ENCODE measurements around the gene NDUFAF8.

NDUFAF8 gene

GRCh38 chr17:81277946-81278693, 39.0 kb downstream of the NDUFAF8 start:
- DNase-seq: no peak

GRCh38 chr17:81278831-81279230, 39.7 kb downstream of the NDUFAF8 start:
- DNase-seq: no peak

- no peak for DNase-seq
Observed at GRCh38 chr17:81279278-81280275, 40.5 kb downstream of the NDUFAF8 start.

DNA sequence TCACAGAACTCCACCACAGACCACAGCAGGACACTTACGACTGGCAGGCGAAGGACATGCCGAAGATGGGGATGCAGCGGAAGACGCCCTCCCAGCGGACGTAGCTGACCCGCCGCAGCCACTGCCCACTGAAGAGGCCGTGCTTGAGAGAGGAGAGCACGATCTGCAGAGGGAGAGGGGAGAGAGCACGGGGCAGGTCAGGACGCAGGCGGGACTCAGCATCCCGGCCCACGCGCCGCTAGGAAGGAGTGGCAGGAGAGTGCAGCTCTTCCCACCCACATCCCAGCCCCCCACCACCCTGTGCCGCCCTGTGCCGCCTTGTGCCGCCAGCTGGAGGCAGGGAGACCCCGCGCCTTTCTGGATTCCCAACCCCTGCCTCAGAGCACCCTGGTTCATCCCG, 41.5 kb downstream of the NDUFAF8 start:
- no peak for DNase-seq

DNA sequence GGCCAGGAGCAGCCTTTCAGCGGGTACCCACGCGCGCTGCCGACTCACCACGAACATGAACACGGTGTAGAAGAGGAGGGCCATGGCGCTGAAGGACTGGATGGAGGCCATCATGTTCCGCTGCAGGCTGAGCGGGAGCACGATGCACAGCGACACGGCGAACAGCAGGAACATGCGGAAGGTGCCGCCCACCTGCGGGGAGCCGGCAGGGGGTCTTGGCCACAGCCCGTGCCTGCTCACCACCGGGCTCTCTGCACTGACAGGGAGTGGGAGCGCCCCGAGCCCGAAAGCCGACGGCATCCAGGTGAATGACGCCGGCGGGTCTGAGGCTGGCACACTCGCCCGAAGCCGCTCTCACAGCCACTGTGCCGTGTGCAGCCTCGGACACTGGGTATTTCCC, 43.0 kb downstream of the NDUFAF8 start:
- no peak for DNase-seq

DNA sequence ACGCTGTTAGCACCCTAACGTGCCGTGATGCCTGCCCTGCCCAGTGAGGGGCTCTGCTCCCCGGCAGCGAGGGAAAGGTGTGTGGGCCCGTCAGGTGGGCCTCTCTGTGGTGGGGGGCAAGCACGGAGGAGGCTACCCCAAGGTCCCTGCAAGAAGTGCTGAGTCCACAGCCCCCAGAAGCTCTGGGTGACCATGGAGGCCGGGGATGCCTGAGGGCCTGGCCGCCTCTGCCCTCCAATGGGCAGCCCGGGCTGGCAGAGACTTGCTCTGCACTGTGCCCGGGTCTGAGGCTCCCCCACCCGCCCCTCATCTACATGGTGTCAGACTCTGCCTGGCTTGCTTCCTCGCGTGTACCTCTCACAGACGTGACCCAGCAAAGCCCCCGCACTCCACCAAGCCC, 43.8 kb downstream of the NDUFAF8 start:
- no peak for DNase-seq

- no peak for DNase-seq
Observed at GRCh38 chr17:81285179-81285878, 46.2 kb downstream of the NDUFAF8 start.

DNA sequence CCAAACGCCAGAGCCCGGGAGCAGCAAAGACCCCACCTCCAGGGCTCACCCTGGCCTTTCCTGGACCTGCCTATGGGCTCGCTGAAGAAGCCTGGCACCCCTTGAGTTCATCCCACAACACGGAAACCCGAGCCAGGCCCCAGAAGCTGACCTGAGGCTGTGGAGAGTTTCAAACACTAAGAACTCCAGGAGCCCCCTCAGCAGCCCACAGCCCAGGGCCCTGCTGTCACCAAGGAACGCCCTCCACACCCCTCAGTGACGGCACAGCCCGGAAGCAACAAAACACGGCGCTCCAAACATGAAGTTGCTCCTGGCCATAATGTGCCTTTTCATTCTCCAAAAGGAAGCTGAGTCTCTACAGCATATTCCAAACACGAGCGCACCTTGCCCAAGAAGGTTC, 46.8 kb downstream of the NDUFAF8 start:
- DNase-seq: no peak

- DNase-seq: no peak
Observed at GRCh38 chr17:81286491-81287145, 47.5 kb downstream of the NDUFAF8 start.

DNA sequence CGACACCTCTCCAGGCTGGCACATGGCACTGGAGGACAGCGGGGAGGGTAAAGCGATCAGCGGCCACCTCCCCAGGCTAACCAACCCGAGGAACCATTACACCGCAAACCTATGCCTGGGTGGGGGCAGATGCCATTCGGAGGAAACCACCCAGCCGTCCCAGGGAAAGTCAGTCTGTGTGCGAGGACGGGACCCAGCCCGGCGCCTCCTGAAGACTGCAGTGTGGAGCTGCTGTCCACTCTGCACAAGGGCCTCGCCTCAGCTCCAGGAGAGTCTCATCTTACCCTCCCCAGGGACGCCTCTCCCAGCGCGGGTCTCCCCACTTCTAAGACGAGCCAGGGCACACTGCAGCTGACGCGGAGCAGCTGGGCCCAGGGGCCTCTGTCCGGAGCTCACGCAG, 48.0 kb downstream of the NDUFAF8 start:
- no peak for DNase-seq

- no peak for DNase-seq
Observed at GRCh38 chr17:81287741-81288430, 48.8 kb downstream of the NDUFAF8 start.

GRCh38 chr17:81288715-81289114, 49.6 kb downstream of the NDUFAF8 start:
- no peak for DNase-seq

DNA sequence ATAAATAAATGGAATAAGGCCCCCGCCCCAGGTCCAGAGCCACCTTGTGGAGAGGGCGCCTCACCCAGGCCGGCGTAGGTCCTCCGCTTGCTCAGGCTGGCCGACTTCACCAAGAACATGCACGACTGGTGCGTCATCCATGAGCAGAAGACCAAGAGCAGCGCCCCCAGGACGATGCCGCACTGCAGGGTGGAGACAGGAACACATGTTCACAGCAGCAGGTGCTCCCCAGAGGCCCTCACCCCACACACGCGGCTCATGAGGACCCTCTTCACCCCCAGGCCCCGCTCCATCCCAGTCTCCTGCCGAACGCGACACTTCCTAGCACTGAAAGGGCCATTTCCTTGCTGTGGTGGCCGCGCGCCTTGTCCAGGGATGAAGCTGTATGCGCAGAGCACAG, 50.5 kb downstream of the NDUFAF8 start:
- no peak for DNase-seq

DNA sequence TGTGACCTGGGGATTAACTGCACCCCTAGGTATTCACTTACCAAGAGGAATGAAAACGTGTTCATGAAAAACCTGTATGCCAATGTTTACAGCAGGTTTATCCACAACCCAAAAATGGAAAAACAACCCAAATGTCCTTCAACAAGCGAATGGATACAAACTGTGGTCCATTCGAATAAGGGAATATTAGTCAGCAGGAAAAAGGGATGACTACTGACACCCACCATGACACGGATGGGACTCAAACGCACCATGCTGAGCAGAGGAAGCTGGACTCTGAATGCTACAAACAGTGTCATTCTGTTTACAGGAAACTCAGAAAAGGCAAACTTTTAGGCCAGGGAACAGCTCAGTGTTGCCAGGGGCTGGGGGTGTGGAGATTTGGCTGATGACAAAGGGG, 51.1 kb downstream of the NDUFAF8 start:
- DNase-seq: no peak

Measured in DMS53 (cell line).